NCI-H526 (cell line): ENCODE results near the gene GLYATL2.

Experiments used
- DNase-seq, 2 experiments: peaks; one replicate each; lab custom pipeline; 2025; lab: John Stamatoyannopoulos, UW

The GLYATL2 gene

GRCh38 chr11:58844361-58845005 is at the start of gene GLYATL2:
Gene GLYATL2, minus strand, starts transcription at chr11:58844704. Its CDS starts 5,092 bp downstream, at chr11:58839612.
- no peak for DNase-seq

- DNase-seq: no peak
These were observed 49.4 kb upstream of the GLYATL2 start for GRCh38 chr11:58893899-58894298.

GRCh38 chr11:58888579-58888978 is 44.1 kb upstream of the GLYATL2 start:
- no peak for DNase-seq

GRCh38 chr11:58887452-58887851 is 42.9 kb upstream of the GLYATL2 start:
- no peak for DNase-seq

GRCh38 chr11:58880625-58881024 is 36.1 kb upstream of the GLYATL2 start:
- DNase-seq: no peak

- DNase-seq: no peak
These were observed 35.7 kb upstream of the GLYATL2 start for GRCh38 chr11:58880166-58880565.

GRCh38 chr11:58867556-58867955 is 23.1 kb upstream of the GLYATL2 start:
- no peak for DNase-seq

GRCh38 chr11:58866788-58867187 is 22.3 kb upstream of the GLYATL2 start:
- no peak for DNase-seq

GRCh38 chr11:58864335-58864734 is 19.8 kb upstream of the GLYATL2 start:
- no peak for DNase-seq

GRCh38 chr11:58863697-58864096 is 19.2 kb upstream of the GLYATL2 start:
- no peak for DNase-seq

- DNase-seq: no peak
These were observed 17.0 kb upstream of the GLYATL2 start for GRCh38 chr11:58861533-58861932.

- no peak for DNase-seq
These were observed 12.3 kb upstream of the GLYATL2 start for GRCh38 chr11:58856806-58857205.

- no peak for DNase-seq
These were observed 882 bp upstream of the GLYATL2 start for GRCh38 chr11:58845386-58845785.

GRCh38 chr11:58837707-58838388 is 6.7 kb downstream of the GLYATL2 start:
- no peak for DNase-seq

- DNase-seq: no peak
These were observed 12.4 kb downstream of the GLYATL2 start for GRCh38 chr11:58832056-58832645.

GRCh38 chr11:58830673-58831301 is 13.7 kb downstream of the GLYATL2 start:
- DNase-seq: no peak

- no peak for DNase-seq
These were observed 14.7 kb downstream of the GLYATL2 start for GRCh38 chr11:58829786-58830185.

GRCh38 chr11:58813693-58814092 is 30.8 kb downstream of the GLYATL2 start:
- no peak for DNase-seq

- DNase-seq: no peak
These were observed 33.0 kb downstream of the GLYATL2 start for GRCh38 chr11:58811499-58811898.

GRCh38 chr11:58807343-58807742 is 37.2 kb downstream of the GLYATL2 start:
- no peak for DNase-seq

GRCh38 chr11:58805065-58805464 is 39.4 kb downstream of the GLYATL2 start:
- no peak for DNase-seq

GRCh38 chr11:58801974-58802545 is 42.4 kb downstream of the GLYATL2 start:
- no peak for DNase-seq

GRCh38 chr11:58801302-58801701 is 43.2 kb downstream of the GLYATL2 start:
- DNase-seq: no peak
